HG02678 (cell line): Measurements from ENCODE around the gene STRBP.
A peak's percentile ranks its signal among the peaks of the same experiment; 100 is the strongest.
"Not testable (repeated sequence)": the region's sequence is repeated elsewhere in the genome, so short reads cannot be mapped to it uniquely, and the experiment has no call there.

Experiments
- ATAC-seq: cut with Tn5 transposase; IDR thresholded peaks from one replicate; pipeline ENCODE4 v1.9.1; 2021; ENCODE audit warnings: mild to moderate bottlenecking, moderate library complexity; ENCODE audit not compliant: unreplicated experiment

The STRBP gene

DNA sequence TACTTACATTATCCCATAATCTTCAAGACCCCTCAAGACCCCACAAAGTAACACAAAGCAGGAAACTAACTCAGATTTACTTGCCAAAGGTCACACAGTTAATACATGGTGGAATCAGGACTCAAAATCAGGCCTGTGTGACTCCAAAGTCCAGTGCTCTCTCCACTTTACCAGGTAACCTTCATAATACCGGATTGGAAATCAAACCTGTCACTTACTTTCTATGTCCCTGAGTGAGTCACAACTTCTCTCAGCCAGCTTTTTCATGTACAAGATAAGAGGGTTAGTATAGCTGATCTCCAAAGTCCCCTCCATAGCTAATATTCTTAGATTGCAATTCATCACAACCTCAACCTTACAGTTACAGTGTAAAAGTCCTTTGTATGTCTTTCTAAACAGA lies 17.1 kb downstream of the STRBP start:
- no peak for ATAC-seq

GRCh38 chr9:123250504-123250903 lies 17.9 kb downstream of the STRBP start:
- no peak for ATAC-seq

DNA sequence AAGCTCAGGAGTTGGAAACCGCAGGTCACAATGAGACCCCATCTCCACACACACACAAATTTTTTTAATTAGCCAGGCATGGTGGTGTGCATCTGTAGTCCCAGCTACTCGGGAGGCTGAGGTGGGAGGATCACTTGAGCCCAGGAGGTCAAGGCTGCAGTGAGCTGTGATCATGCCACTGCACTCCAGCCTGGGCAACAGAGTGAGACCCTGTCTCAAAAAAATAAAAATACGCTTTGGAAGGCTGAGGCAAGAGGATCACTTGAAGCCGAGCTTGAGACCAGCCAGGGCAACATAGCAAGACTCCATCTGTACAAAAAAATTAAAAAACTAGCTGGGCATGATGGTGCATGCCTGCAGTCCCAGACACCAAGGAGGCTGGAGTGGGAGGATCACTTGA lies 19.2 kb downstream of the STRBP start:
- not testable (repeated sequence) for ATAC-seq

DNA sequence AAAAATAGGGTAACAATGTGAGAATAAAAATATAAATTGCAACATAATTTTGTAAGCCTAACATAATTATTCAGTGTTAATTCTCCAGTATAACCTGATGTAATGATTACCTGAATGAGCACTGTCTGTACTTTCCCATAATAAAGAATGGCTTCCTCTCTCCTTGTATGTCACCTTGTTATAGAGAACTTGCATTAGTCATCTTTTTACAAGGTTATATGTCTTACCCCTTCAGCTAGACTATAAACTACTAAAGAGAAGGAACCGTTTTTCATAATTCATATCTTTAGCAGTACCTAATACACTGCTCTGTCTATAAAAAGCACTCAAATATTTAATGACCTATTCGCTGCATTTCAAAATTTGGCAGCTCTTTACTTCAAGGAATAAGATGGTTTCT lies 19.8 kb downstream of the STRBP start:
- no peak for ATAC-seq

- ATAC-seq, result no peak
Observed at GRCh38 chr9:123246534-123246933, 21.9 kb downstream of the STRBP start.

DNA sequence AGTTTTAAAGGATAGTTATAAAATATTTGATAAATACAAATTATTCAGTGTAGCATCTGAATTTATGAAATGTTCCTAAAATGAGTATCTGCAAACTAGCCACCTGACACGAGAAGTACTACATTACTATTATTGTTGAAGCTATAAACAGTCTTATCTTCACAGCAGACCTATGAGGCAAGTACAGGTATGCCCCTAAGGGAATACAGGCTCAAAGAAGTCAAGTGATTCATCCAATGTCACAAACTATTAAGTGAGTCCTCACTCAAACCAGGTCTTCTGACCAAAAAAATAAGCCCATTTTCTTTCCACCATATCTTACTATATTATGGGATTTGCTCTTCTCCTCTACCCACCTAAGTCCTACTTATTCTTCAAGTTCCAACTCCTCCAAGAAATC lies 28.7 kb downstream of the STRBP start:
- no peak for ATAC-seq

- no peak for ATAC-seq
Observed at GRCh38 chr9:123238365-123238764, 30.0 kb downstream of the STRBP start.

GRCh38 chr9:123237220-123237619 lies 31.2 kb downstream of the STRBP start:
- no peak for ATAC-seq

DNA sequence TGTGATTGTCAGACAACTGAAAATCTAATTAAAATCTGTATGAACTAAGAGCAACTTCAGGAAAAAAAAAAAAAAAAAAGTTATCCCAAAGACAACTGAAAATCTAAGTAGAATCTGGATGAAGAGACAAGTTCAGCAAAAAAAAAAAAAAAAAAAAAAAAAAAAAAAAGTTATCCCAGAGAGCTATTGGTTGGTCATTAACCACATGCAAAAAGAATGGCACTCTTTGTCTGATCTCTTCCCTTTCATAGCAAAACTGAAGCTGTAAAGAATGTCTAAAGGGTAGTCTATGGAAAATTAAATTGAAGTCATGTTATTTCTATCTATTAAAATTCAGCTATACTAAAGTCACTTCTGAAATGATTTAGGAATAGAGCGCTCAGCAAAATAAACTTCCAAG lies 32.9 kb downstream of the STRBP start:
- no peak for ATAC-seq

- peak; percentile 71 for ATAC-seq
Observed at GRCh38 chr9:123234853-123235252, 33.5 kb downstream of the STRBP start.

DNA sequence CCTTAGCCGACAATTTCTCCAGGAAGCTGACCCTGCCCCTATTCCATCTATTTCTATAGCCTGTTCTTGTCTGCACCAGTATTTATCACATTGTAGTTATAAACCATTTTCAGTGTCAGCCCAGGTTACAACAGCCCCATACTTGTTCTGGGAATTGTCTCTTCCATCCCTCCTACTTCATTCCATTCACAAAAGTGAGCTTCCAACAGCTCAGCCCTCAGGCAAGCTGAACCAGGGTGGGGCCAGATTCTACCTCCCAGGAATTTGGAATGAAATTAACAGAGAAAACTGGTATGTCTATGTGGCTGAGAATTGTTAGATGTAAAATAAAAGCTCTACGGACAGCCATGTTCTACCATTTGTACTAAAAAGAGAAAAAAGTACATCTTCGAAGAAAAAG lies 36.1 kb downstream of the STRBP start:
- ATAC-seq, result no peak

DNA sequence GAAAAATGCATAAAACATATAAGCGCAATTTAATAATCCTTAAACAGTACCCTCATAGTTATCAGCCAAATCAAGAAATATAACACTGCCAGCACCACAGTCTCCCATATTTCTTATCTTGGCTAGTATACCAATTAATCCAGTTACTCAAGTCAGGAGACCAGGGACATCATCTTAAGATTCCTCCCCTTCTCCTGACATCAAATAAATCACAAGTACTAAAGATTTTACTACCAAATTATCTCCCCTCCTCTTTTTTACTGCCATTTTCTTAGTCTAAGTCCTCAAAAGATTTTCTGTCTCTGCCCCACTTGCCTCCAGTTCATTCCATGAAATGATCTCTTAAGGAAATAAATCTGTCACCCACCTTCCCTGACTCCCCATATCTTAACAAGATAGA lies 37.0 kb downstream of the STRBP start:
- no peak for ATAC-seq

- ATAC-seq, result no peak
Observed at GRCh38 chr9:123228967-123229366, 39.4 kb downstream of the STRBP start.

DNA sequence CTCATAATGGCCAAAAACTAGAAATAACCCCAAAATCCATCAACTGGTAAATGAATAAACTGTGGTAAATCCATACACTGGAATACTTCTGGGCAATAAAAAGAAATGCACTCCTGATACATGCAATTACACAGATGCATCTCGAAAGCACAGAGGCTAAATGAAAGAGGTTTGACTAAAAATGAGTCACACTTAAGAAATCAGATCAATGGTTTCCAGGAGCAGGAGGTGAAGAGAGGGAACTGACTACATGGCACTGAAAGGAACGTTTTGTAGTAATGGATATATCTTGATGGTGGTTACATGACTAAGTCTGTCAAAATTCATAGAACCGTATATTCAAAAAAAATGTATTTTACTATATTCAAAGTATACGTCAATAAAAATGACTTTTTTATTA lies 42.4 kb downstream of the STRBP start:
- ATAC-seq, result no peak

GRCh38 chr9:123225374-123225813 lies 43.0 kb downstream of the STRBP start:
- ATAC-seq, result peak; percentile 91

DNA sequence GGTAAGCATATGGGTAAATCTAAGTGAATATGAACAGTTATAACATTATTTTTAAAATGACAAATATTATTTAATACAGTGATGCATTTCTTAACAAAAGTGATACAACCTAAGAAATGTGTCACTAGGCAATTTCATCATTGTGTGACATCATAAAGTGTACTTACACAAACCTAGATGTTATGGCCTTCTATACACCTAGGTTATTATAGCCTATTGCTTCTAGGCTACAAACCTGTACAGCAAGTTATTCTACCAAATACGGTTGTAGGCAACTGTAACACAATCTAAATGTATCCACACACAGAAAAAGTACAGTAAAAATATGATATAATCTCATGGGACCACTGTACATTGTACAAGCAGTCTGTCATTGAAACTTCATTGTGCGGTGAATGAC lies 48.3 kb downstream of the STRBP start:
- ATAC-seq, result no peak

GRCh38 chr9:123218831-123219230 lies 49.6 kb downstream of the STRBP start:
- ATAC-seq, result no peak

DNA sequence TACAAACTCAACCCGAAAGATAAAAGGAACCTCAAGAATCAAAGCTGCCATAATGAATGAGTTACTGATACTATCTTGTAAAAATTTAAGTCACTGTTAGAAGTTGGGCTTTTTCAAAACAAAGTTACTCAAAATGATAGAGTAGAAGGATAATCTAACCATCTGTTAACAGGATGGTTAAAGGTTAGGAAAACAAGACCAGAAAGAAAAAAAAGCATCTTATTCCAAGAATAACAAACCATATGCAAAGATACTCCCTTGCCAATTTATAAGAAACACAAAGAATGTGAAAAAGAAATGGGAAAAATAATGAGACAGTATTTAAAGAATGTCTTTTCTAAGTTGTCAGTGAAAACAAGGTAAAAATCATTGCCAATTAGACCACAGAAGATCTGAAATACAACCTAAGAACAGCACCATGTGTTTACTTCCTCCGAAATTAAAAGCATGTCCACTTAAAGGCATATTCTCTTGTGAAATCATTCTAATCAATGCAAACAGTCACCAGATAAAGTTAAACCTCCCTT lies 51.2 kb downstream of the STRBP start:
- ATAC-seq, result no peak

DNA sequence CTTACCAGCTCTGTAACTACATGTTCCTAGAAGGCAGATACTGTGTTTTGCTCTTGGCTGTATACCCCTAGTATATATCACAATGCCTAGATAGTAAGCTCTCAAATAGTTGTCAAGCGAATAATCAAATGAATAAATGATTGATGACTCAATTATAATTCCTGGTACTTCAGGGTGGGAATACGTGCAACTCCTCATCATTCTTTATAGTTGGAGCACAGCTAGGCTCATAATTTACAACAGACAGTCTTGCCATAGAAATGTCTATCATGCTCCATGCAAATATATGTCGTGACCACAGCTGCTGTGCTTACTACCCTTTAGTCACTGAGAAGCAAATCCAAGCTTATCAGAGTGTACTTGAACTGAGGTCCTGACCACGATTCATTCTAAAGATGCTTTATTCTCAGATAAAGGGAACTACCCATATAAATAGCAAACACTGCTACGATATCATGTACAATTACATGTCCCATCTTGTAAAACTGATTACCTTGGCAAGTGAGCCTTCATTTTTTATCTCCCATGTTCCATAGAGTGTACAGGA lies 52.1 kb downstream of the STRBP start:
- ATAC-seq, result no peak

DNA sequence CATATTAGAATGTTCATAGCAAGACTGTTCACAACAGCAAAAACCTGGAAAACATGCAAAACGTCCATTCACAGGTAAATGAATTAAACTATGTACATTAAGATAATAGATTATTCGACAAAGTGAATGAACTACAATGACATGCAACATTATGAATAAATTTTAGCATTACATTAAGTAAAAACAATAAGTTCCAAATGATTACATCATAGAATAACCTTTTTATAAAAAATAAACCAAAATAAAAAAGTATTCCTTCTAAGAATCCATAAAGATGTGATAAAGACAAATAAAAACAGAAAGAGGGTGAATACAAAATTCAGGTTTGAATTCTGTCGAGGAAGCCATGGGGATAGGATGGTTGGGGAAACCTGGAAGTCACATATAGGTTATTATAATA lies 57.3 kb downstream of the STRBP start:
- ATAC-seq, result no peak

DNA sequence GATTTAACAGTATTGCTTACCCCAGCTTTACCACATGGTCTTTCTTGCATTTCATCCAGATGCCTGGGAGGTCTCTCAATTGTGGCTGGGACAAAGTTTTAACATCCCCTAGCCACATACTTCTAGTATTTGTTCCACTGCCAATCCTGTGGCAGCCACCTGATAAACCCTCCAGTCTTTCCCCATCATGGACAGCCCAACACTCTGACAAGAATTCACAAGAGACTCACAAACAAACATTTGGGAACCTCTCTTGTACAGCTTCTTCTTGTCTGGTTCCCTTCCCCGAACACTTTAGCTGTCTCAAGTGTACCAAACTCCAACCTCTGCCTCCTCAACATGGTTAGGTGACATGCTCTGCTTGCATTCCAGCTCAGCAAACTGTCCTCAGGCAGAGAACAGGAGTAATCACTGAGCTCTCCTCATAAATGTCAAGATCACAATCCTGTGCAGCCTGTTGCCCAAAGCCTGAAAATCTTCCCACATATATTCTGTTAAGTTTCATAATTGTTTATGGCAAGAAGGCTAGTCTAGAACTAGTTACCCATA lies 59.7 kb downstream of the STRBP start:
- ATAC-seq, result no peak

- no peak for ATAC-seq
Observed at GRCh38 chr9:123206065-123206464, 62.3 kb downstream of the STRBP start.

- ATAC-seq, result no peak
Observed at GRCh38 chr9:123201083-123201482, 67.3 kb downstream of the STRBP start.
